GM18511 (cell line): ENCODE measurements around the gene PSMC6.
A peak's percentile ranks its signal among the peaks of the same experiment; 100 is the strongest.

Source experiments
- ATAC-seq: cut with Tn5 transposase; IDR thresholded peaks from one replicate; pipeline ENCODE4 v1.9.1; 2021; ENCODE audit warnings: mild to moderate bottlenecking, moderate library complexity; ENCODE audit not compliant: unreplicated experiment

Gene PSMC6

GRCh38 chr14:52706724-52707706, at the start of gene PSMC6:
Gene PSMC6 (plus strand): TSS chr14:52707200. CDS start chr14:52707220, 20 bp downstream.
- peak; percentile 94 for ATAC-seq

DNA sequence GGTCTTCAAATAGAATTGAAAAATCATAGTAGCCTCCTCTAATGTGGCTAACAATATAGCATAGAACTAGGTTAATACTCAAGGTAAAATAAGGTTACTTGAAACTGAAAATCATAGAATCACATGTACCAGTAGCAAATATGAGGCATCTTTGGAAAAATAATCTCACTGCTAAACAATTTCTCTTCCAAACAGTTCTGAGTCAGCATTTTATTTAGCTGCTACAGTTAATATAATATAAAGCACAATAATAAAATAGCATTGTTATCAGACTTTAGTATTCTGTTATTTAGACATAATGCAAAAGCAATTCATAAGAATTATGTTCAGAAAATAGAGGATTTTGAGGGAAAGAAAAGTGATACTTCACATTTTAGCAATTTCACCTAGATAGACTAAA, 46.7 kb upstream of the PSMC6 start:
- ATAC-seq, result no peak

GRCh38 chr14:52660832-52661231, 46.2 kb upstream of the PSMC6 start:
- ATAC-seq, result no peak

DNA sequence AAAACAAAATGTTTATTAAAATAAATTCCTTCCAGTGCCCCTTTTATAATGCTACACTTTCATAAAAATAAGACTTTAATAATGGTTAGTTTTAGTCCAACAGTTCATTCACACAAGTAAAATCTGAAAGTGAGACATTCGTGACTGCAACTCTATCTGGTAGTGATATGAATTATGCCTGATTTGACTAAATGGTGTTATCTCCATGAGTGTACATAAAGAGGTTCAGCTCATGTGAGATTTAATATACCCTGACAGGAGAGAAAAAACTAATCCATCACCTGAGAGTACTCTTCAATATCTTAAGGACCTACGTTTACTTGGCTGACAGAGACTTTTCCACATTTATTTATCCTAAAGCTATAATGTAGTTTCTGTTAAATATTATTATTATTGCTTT, 45.7 kb upstream of the PSMC6 start:
- ATAC-seq, result no peak

GRCh38 chr14:52663850-52664249, 43.1 kb upstream of the PSMC6 start:
- ATAC-seq, result no peak

GRCh38 chr14:52678591-52678990, 28.4 kb upstream of the PSMC6 start:
- no peak for ATAC-seq

- ATAC-seq, result no peak
These were observed 22.9 kb upstream of the PSMC6 start for GRCh38 chr14:52683985-52684520.

DNA sequence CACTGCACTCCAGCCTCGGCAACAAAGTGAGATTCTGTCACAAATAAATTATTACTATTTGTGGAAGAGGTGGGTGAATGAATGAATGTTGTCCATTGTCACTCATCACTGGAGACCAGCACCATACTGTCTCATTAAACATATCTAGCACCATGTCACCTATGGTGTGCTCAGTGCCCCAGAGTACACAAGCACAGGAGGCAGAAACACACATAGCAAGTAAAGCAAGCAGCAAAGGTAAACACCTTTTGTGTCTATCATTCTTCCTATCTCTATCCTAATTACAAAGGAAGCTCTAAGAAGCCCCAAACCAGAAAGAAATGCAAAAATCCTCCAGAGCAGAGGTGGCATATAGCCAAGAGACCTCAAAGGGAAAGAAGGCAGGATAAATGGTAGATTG, 20.8 kb upstream of the PSMC6 start:
- no peak for ATAC-seq

DNA sequence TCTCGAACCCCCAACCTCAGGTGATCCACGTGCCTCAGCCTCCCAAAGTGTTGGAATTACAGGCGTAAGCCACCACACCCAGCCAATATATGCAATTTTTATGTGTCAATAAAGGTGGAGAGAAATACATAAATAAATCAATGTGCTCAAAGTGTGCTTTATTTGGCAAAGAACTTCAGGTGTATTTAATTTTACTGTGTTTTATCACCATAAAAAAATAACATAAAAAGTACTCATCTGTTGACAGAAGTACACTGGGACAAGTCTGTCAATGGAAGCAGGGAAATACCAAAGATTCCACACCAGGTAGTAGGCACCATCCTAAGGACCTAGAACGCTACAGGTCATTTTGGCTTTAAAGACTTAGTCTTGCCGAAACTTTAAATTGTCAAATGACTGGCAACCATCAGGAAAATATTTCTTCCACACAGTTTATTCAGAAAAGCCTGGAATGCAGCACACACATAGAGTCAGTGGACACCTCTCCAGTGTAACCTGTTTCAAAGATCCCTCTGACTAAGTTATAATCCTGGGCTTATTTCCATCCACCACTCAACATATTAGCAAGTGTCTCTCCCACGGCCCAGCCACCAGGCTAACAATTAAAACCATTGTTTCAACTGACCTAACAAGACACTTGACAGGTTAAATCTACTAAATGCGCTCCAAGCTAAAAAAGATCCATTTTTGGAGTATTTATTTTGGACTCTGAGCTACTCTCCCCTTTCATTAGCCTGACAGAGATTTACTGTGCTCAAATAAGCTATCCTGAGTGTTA, 15.8 kb upstream of the PSMC6 start:
- no peak for ATAC-seq

- ATAC-seq, result no peak
These were observed 14.6 kb upstream of the PSMC6 start for GRCh38 chr14:52692248-52692962.

DNA sequence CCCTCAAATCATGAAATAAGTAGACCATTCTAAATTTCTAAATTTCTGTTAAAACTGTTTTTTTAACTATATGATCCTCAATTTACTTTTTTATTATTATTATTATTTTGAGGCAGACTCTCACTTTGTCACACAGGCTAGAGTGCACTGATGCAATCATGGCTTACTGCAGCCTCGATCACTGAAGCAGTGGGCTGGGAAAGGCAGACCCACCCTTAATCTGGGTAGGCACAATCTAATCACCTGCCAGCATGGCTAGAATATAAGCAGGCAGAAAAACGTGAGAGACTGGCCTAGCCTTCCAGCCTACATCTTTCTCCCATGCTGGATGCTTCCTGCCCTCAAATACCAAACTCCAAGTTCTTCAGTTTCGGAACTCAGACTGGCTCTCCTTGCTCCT, 14.0 kb upstream of the PSMC6 start:
- ATAC-seq, result no peak

DNA sequence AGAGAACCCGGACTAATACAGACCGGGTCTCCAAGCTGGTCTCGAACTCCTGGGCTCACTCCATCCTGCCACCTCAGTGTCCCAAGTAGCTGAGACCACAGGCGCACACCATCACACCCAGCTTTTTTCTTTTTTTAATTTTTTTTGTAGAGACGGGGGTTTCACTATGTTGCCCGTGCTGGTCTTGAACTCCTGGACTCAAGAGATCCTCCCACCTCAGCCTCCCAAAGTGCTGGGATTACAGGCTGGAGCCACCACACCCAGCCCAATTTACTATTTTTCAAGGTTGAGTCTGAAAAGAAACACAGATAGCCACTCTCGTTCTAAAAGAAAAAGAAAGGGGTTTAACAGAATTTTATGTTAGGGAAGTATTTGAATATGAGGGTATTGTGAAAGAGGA, 13.5 kb upstream of the PSMC6 start:
- ATAC-seq, result no peak

- peak; percentile 71 for ATAC-seq
These were observed 12.1 kb upstream of the PSMC6 start for GRCh38 chr14:52694761-52695480.

GRCh38 chr14:52695481-52696091, 11.4 kb upstream of the PSMC6 start, which contains the start of gene ERO1A:
Gene ERO1A (minus strand): TSS chr14:52695558. CDS start chr14:52695481, 77 bp downstream.
- peak; percentile 73 for ATAC-seq

DNA sequence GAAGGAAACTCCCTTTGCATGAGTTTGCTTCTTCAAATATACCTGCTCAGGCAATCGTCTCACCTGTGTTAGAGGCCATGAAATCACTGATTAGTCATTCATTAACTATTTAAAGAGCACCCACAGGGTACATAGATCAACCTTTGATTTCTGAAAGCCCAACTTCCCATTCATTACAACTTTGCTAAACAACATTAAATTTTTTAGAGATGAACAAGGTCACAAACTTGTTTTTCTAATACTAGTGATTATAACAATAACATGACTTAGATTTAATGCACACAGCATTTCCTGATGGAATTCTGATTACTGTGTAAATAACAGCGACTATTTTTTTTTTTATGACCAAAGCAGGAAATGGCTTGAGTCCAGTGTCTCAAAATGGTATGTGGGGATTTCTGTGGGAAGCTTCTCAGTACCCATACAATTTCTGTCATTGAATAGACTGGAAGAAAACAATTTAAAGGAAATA, 6.3 kb upstream of the PSMC6 start:
- no peak for ATAC-seq

- no peak for ATAC-seq
These were observed 5.8 kb upstream of the PSMC6 start for GRCh38 chr14:52701223-52701622.

DNA sequence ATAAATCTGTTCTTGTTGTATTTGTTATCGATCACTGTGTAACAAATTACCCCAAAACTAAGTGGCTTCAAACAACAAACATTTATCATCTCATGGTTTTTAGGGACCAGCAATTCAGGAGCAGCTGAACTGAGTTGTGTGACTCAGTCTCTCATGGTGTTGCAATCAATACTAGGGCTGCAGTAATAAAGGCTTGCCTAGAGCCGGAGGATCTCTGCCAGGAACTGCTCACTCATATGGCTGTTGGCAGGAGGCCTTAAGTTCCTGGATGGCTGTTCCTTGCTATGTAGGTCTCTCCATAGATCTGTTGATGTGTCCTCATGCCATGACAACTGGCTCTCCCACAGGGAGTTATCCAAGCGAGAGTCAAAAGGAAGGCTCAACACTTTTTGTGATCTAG, 3.8 kb upstream of the PSMC6 start:
- no peak for ATAC-seq

DNA sequence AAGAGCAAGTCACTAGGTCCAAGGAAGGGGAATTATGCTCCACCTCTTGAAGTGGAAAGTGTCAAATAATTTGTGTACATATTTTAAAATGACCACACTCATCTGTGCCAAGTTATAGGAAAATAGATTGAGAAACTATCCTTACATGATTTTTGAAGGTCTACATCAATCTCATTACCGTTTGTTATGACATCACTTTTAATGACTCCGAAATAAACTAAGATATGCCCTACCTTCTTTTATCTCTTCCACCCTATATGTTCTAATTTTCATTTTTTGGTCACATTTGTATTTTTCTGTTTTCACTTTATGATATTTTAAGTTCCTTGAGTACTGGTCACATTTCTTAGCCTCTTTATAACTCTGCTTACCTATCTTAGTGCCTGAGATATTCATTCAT, 3.3 kb upstream of the PSMC6 start:
- ATAC-seq, result no peak

DNA sequence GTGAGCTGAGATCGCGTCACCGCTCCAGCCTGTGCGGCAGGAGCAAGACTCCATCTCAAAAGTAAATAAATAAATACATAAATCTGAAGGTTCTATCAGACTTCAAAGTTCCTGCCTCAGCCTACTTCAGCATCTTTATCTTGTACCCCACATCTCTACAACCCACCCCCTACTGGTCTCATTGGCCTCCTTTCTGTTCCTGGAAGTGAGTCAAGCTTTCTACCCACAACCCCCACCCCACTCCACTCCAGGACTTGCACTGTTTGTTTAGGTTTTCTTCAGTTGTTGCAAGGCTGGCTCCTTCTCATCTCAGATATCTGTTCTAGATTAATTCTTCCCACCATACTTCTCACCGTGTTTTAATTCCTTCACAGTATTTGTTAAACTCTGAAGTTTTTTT, 714 bp upstream of the PSMC6 start:
- ATAC-seq, result no peak

DNA sequence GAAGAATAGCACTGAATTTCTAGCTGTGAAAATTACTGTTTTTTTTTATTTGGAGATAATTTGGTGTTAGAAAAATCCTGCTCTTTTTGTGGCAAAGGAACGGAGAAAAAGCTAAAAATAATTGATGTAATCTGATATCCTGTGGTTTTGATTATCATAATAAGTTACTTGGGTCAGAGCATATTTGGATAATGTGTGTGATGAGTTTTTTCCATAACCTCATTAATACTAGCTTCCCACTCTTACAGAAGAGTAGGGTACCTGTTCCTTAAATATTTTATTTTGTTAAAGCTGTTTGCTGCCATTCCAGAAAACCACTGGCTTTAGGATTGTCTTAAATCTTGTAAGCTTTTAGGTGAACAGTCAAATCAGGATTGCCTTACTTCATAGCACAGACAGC, 4.7 kb downstream of the PSMC6 start:
- no peak for ATAC-seq
